Prostate gland (tissue), 2 donors: ENCODE results near the gene RNF141. TPM values are rescaled to one million over a fixed set of nuclear protein-coding genes. Genes with fewer than 3 reads are reported as not detected.

Experiments
- DNase-seq: peaks from one replicate; pipeline ENCODE4 v3.0.0-alpha.2; 2019; ENCODE audit warnings: low spot score
- H3K27ac ChIP-seq, 2 donors: fragments of 200-600 bp; sonication (generic); 2 replicates each; pipeline ENCODE4 v1.5.1; 2017 to 2019
- H3K27me3 ChIP-seq: fragments of 200-600 bp; sonication (generic); replicated peaks from 2 replicates; pipeline ENCODE4 v1.5.1; 2019; ENCODE audit not compliant: insufficient read depth
- H3K36me3 ChIP-seq, 2 donors: fragments of 200-600 bp; sonication (generic); 1 replicate in 1 of 2; 2 replicates in 1 of 2; pipeline versions ENCODE4 v1.5.1 to v1.8.1; 2017 to 2019
- H3K4me1 ChIP-seq: fragments of 200-600 bp; sonication (generic); replicated peaks from 2 replicates; pipeline ENCODE4 v1.5.1; 2019
- H3K4me3 ChIP-seq, 2 donors: fragments of 200-600 bp; sonication (generic); 2 replicates each; pipeline ENCODE4 v1.5.1; 2017 to 2019
- H3K9me3 ChIP-seq: fragments of 200-600 bp; sonication (generic); 2 replicates; pipeline ENCODE4 v1.5.1; 2017
- CTCF ChIP-seq, 4 experiments: fragments of 200-600 bp in 2 of 4; fragments of 450-650 bp in 2 of 4; sonication (generic) in 2 of 4; IDR thresholded peaks; 1 replicate in 3 of 4; 2 replicates in 1 of 4; pipeline ENCODE4 v1.5.1; 2016 to 2019; ENCODE audit warnings: antibody characterized with exemption in 4 of 4, mild to moderate bottlenecking in 2 of 4, moderate library complexity in 2 of 4
- POLR2A ChIP-seq: fragments of 450-650 bp; IDR thresholded peaks from one replicate; pipeline ENCODE4 v1.6.1; 2016; ENCODE audit warnings: antibody characterized with exemption, mild to moderate bottlenecking
- POLR2AphosphoS5 ChIP-seq: sonication (generic); formaldehyde crosslinking; IDR thresholded peaks from one replicate; pipeline ENCODE4 v1.6.1; 2017; ENCODE audit warnings: antibody characterized with exemption
- WGBS: methylation state at CpG from one replicate; pipeline ENCODE4 v1.1.5; 2018; 5-methylcytosine and 5-hydroxymethylcytosine counted together
- intact Hi-C: fragments of 100-400 bp; cut with DNase I; formaldehyde crosslinking; loops from one replicate; pipeline ENCODE4 v1.14.2; 2022
- total RNA-seq, 2 donors: library from RNA; depleted of rRNA; stranded (reverse); fragments of >200 nt; gene quantifications; one replicate each; pipeline ENCODE4 v1.1.0, GENCODE V29; 2016

The RNF141 gene
- total RNA-seq, 2 donors from 2014 or later = 52.9 to 66.2 TPM

- WGBS = 93% methylated on average over 3 of the region's 3 CpGs
- H3K36me3 ChIP-seq = no peaks in the 10 kb centered on the region
- no peak overlapping the region for H3K4me3 ChIP-seq
- DNase-seq = no peak
- peaks cover 2% of the 10 kb centered on the region for H3K4me1 ChIP-seq
- no peak overlapping the region for H3K27ac ChIP-seq
- intact Hi-C loops = no loop called here
- H3K27me3 ChIP-seq = no peaks in the 10 kb centered on the region
- no peaks in the 10 kb centered on the region for H3K9me3 ChIP-seq
- TF ChIP-seq CTCF (IDR thresholded peaks at IDR 0.05) (no peak), POLR2AphosphoS5 (no peak), POLR2A (no peak)
Observed at GRCh38 chr11:10542776-10543175, 1.8 kb upstream of the RNF141 start.

- 27% methylated on average over 5 of the region's 5 CpGs for WGBS
- TF ChIP-seq POLR2A = no peak
- TF ChIP-seq CTCF (IDR thresholded peaks at IDR 0.05) = no peak
- TF ChIP-seq POLR2AphosphoS5 = no peak
- H3K9me3 ChIP-seq = no peaks in the 10 kb centered on the region
- no peak for DNase-seq
- peaks cover 2% of the 10 kb centered on the region for H3K4me1 ChIP-seq
- no peaks in the 10 kb centered on the region for H3K36me3 ChIP-seq
- H3K27ac ChIP-seq = peak overlapping the region; percentile 93 to 95
- peak overlapping the region; percentile 82 to 87 for H3K4me3 ChIP-seq
- intact Hi-C loops = no loop called here
- no peaks in the 10 kb centered on the region for H3K27me3 ChIP-seq
Observed at GRCh38 chr11:10541561-10541930, 559 bp upstream of the RNF141 start.

- intact Hi-C loops = no loop called here
- no peak for TF ChIP-seq POLR2A
- no peak for TF ChIP-seq CTCF (IDR thresholded peaks at IDR 0.05)
- TF ChIP-seq POLR2AphosphoS5 = no peak
- Histone ChIP-seq H3K4me3 (peak overlapping the region; percentile 82 to 87), H3K9me3 (no peaks in the 10 kb centered on the region), H3K4me1 (peaks cover 2% of the 10 kb centered on the region), H3K36me3 (no peaks in the 10 kb centered on the region), H3K27me3 (no peaks in the 10 kb centered on the region), H3K27ac (peak overlapping the region; percentile 93 to 95)
- 0% methylated on average over 10 of the region's 25 CpGs for WGBS
- DNase-seq = peak; percentile 55
Observed at GRCh38 chr11:10540546-10540914, 457 bp downstream of the RNF141 start.

- intact Hi-C loops = no loop called here
- no peak for TF ChIP-seq POLR2AphosphoS5
- TF ChIP-seq CTCF (IDR thresholded peaks at IDR 0.05) = no peak
- TF ChIP-seq POLR2A = no peak
- Histone ChIP-seq H3K4me1 (peaks cover 2% of the 10 kb centered on the region), H3K27me3 (no peaks in the 10 kb centered on the region), H3K36me3 (no peaks in the 10 kb centered on the region), H3K4me3 (no peak overlapping the region), H3K9me3 (no peaks in the 10 kb centered on the region), H3K27ac (no peak overlapping the region)
- DNase-seq = no peak
Observed at GRCh38 chr11:10539339-10539738, 1.6 kb downstream of the RNF141 start.

- Histone ChIP-seq H3K27me3 (no peaks in the 10 kb centered on the region), H3K4me1 (peaks cover 2% of the 10 kb centered on the region), H3K27ac (no peak overlapping the region), H3K36me3 (no peaks in the 10 kb centered on the region), H3K4me3 (no peak overlapping the region), H3K9me3 (no peaks in the 10 kb centered on the region)
- 82% methylated on average over 1 of the region's 1 CpG for WGBS
- no peak for TF ChIP-seq POLR2A
- no peak for TF ChIP-seq CTCF (IDR thresholded peaks at IDR 0.05)
- TF ChIP-seq POLR2AphosphoS5 = no peak
- intact Hi-C loops = no loop called here
- DNase-seq = no peak
Observed at GRCh38 chr11:10538924-10539323, 2.1 kb downstream of the RNF141 start.
